Renal cortex interstitium (tissue), 11 donors: ENCODE data around the gene SAMD4B. TPM values are rescaled to one million over a fixed set of nuclear protein-coding genes. Genes with fewer than 3 reads are reported as not detected.

Experiments used
- DNase-seq, 11 donors: peaks; one replicate each; pipeline ENCODE4 v3.0.0-alpha.2; 2013; ENCODE audit warnings: low read depth in 9 of 11, low spot score in 4 of 11; ENCODE audit errors: extremely low read depth in 1 of 11
- polyA plus RNA-seq, 3 donors: library from polyadenylated mRNA; unstranded; fragments of 120-200 nt; gene quantifications; one replicate each; pipeline ENCODE4 v1.2.1, GENCODE V29; 2013; ENCODE audit not compliant: insufficient read length in 3 of 3

The SAMD4B gene
- polyA plus RNA-seq, 3 donors: 92.7 to 145 (median 122) TPM

- no peak for DNase-seq
Observed at GRCh38 chr19:39401070-39401548, 58.9 kb downstream of the SAMD4B start.

DNA sequence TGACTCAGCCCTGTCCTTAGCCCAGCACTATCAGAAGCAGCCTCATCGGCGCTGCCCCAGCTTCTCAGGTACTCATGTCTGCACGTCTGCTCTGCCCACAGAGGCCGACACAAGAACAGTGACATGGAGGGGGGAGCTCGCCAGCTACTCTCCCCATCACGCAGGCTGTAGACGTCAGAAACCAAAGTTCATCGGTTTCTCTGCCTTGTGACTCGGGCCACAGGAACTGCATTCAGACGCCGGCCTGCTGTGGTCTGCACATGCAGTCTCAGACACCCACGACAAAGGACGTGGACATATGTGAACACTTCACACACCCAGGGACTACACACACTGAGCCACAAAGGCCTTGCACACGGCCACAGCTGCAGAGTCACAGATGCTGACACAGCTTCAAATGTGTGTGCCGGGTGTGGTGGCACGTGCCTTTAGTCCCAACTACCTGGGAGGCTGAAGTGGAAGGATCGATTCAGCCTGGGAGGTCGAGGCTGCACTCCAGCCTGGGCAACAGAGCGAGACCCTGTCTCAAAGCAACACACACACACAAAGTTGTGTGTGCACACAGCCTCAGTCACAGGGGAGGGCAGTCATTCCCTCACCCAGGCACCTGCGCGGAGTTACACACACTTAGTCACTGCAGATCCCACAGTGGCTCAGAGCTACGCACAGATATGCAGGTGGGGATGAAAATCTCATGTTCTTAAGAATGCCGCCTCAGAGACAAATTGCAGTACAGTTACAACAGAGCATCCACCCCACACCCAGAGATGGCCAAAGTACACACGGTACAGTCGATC lies 59.5 kb downstream of the SAMD4B start:
- no peak for DNase-seq

GRCh38 chr19:39402346-39403300 lies 60.4 kb downstream of the SAMD4B start:
- DNase-seq: peak in 10 of 11 donors; percentile 78 to 92 (median 88)

- peak in 10 of 11 donors; percentile 63 to 89 (median 86) for DNase-seq
Observed at GRCh38 chr19:39403331-39404312, 61.4 kb downstream of the SAMD4B start.

GRCh38 chr19:39405261-39405957 lies 63.2 kb downstream of the SAMD4B start:
- no peak for DNase-seq

- no peak for DNase-seq
Observed at GRCh38 chr19:39405958-39406655, 63.9 kb downstream of the SAMD4B start.

- peak in 6 of 11 donors; percentile 67 to 80 (median 73) for DNase-seq
Observed at GRCh38 chr19:39406656-39407409, 64.6 kb downstream of the SAMD4B start, which contains the start of gene ZFP36. ZFP36 (plus strand) TSS chr19:39406847; CDS start chr19:39406905, 58 bp downstream.

DNA sequence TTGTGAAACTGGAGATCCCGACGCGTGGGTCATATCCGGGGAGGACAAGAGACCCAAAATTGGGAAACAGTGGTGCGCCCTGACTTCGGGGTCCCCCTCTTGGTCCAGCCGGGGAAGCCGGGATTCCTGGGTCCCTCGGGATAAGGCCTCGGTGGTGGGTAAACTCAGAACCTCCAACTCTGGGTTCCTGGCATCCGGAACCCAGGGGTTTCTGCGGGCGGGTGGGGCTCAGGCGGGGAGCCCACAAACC lies 65.1 kb downstream of the SAMD4B start:
- no peak for DNase-seq

DNA sequence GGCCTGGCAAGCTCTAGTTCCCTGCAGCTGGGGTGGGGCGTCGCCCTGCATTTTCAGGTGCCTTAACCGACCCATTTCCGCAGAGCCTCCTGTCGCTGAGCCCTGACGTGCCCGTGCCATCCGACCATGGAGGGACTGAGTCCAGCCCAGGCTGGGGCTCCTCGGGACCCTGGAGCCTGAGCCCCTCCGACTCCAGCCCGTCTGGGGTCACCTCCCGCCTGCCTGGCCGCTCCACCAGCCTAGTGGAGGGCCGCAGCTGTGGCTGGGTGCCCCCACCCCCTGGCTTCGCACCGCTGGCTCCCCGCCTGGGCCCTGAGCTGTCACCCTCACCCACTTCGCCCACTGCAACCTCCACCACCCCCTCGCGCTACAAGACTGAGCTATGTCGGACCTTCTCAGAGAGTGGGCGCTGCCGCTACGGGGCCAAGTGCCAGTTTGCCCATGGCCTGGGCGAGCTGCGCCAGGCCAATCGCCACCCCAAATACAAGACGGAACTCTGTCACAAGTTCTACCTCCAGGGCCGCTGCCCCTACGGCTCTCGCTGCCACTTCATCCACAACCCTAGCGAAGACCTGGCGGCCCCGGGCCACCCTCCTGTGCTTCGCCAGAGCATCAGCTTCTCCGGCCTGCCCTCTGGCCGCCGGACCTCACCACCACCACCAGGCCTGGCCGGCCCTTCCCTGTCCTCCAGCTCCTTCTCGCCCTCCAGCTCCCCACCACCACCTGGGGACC lies 65.6 kb downstream of the SAMD4B start:
- no peak for DNase-seq

GRCh38 chr19:39408392-39409207 lies 66.4 kb downstream of the SAMD4B start:
- DNase-seq: no peak

- peak in 3 of 11 donors; percentile 71 to 73 (median 73) for DNase-seq
Observed at GRCh38 chr19:39409208-39410016, 67.2 kb downstream of the SAMD4B start.

- DNase-seq: no peak
Observed at GRCh38 chr19:39410017-39410830, 68.0 kb downstream of the SAMD4B start.

DNA sequence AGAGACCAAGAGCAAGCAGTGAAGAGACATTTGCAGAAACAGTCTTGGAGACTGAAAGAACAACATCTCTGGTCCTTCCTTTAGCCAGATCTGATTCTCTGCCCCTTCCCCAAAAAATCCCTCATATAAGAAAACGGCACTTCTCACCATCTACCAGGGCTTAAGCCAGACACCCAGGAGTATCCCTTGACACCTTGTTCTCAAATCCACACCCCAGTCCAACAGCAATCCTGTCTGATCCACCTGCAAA lies 68.5 kb downstream of the SAMD4B start:
- no peak for DNase-seq
